NCI-H510A treated with DMSO at 0.1 percent for 48 hours (cell line): ENCODE results near the gene ZNF611.
"Not testable (repeated sequence)": the region's sequence is repeated elsewhere in the genome, so short reads cannot be mapped to it uniquely, and the experiment has no call there.

Experiments used
- DNase-seq: peaks from one replicate; lab custom pipeline; 2025; lab: John Stamatoyannopoulos, UW

The ZNF611 gene

GRCh38 chr19:52681216-52681615, 53.6 kb downstream of the ZNF611 start:
- DNase-seq: not testable (repeated sequence)

GRCh38 chr19:52679598-52679997, 55.2 kb downstream of the ZNF611 start:
- no peak for DNase-seq

GRCh38 chr19:52675239-52675638, 59.6 kb downstream of the ZNF611 start:
- not testable (repeated sequence) for DNase-seq

DNA sequence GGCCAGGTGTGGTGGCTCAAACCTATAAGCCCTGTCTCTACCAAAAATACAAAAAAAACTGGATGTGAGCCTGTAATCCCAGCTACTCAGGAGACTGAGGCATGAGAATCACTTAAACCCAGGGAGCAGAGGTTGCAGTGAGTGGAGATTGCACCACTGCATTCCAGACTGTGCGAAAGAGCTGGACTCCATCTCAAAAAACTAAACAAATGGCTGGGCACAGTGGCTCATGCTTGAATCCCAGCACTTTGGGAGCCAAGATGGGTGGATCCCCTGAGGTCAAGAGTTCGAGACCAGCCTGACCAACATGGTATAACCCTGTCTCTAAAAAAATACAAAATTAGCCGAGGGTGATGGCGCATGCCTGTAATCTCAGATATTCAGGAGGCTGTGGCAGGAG, 61.8 kb downstream of the ZNF611 start:
- DNase-seq: no peak

GRCh38 chr19:52670046-52670445, 64.8 kb downstream of the ZNF611 start:
- no peak for DNase-seq

DNA sequence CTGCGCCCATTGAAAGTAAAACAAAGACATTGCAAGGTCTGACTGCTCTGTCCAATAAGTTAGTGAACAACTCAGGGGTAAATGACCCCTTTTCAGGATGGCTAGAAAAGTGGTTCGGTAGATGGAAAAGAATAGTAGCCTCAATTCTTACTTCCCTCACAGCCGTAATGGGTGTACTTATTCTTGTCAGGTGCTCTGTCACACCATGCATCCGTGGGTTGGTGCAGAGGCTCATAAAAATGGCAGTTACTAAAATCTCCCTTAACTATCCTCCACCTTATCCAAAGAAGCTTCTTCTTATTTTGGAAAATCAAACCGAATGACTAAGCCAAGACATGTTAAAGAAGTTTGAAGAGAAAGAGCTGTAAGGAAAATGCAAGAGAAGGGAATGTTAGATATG, 65.3 kb downstream of the ZNF611 start:
- no peak for DNase-seq

DNA sequence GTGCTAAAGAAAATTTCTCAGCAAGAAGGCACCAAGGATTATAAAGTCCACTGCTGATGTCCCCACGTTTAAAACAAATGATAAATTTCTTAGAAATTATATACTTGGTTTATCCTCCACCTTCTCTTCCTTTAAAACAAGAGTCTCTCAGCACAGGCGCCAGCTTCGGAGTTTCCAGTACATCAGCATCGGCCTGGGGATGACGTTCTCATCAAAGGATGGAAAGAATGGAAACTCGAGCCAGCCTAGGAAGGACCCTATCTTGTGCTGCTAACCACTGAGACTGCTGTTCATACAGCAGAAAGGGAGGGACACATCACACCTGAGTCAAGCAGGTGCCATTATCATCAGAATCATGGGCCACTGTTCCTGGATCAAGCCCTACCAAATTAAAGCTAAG, 66.9 kb downstream of the ZNF611 start:
- no peak for DNase-seq

DNA sequence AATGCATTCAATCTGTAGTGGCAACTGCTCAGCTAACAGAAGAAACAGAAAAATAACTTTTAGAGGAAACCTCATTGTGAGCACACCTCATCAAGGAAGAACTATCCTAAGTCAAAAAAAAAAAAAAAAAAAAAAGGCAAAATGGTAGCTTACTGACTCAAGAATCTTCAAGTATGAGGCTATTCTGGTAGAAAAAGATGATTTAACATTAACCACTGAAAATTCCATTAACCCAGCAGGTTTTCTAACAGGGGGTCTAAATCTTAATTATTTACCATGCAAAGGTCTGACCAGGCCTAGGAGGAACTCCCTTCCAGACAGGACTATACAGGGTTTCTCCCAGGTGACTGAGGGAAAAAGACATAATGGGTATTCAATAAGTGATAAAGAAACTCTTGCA, 68.3 kb downstream of the ZNF611 start:
- DNase-seq: no peak

- no peak for DNase-seq
Observed at GRCh38 chr19:52665529-52665928, 69.3 kb downstream of the ZNF611 start.

GRCh38 chr19:52665027-52665426, 69.8 kb downstream of the ZNF611 start:
- DNase-seq: no peak

DNA sequence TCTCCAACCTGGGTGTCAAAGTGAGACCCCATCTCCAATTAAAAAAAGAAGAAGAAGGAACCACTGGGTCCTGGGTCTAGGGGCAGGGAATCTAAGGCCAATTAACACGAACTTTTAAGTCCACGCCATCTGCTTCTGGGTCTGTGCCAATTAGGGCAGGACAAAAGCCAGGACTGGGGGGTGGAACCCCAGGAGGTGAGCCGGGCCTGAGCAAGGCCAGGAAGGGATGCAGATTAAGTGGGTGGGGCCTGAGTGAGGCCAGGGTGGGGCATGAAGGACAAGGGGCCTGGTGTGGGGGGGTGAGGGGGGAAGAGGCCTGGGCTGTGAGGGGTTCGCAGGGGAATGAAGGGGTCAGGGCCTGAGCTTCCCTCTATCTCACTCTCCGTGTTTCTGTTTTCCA, 70.4 kb downstream of the ZNF611 start:
- DNase-seq: no peak

DNA sequence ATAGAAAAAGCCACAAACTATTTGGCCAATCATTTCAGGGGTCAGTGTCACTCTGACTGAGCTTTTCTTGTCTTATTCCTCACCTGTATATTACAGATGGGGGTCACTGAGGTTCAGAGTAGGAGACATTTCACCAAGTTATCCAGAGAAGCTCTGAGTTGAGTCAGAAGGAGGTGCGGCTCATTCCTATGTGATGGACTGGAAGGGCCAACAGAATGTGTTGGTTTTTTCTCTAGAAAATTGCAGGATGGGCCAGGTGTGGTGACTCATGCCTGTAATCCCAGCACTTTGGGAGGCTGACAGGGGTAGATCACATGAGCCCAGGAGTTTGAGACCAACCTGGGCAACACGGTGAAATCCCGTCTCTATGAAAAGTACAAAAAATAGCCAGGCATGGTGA, 72.2 kb downstream of the ZNF611 start:
- no peak for DNase-seq

DNA sequence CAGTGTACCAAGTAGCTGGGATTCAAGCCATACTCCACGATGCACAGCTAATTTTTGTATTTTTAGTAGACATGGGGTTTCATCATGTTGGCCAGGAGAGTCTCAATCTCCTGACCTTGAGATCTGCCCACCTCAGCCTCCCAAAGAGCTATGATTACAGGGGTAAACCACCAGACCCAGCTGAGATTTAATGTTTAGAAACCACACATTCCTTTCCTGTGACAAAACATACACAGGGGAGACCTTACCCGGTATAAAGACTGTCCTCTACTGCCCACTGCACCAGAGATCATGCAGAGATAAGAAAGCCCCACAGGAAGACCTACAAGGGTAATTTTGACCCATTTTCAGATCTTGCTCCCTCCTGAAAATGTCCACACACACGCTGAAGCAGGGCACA, 73.9 kb downstream of the ZNF611 start:
- DNase-seq: no peak

GRCh38 chr19:52659013-52659412, 75.8 kb downstream of the ZNF611 start:
- DNase-seq: no peak

GRCh38 chr19:52658595-52658994, 76.2 kb downstream of the ZNF611 start:
- DNase-seq: no peak

DNA sequence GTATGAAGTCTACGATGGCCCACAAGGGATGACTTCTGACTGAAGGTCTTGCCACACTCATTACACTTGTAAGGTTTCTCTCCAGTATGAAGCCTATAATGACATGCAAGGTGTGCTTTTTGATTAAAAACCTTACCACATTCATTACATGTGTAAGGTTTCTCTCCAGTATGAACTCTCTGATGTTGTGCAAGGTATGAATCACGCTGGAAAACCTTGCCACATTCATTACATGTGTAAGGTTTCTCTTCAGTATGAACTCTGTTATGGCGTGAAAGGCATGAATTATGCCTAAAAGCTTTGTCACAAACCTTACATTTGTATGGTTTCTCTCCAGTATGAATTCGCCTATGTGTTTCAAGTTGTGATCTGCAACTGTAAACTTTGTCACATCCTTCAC, 81.7 kb downstream of the ZNF611 start:
- no peak for DNase-seq
